Breast epithelium (tissue), 4 donors: ENCODE measurements around the gene ASCC1. TPM values are rescaled to one million over a fixed set of nuclear protein-coding genes. Genes with fewer than 3 reads are reported as not detected.
A peak's percentile ranks its signal among the peaks of the same experiment; 100 is the strongest.

Experiments used
- DNase-seq, 2 donors: peaks; one replicate each; pipeline ENCODE4 v3.0.0-alpha.2; 2019; ENCODE audit warnings: low spot score in 2 of 2
- H3K27ac ChIP-seq, 2 donors: fragments of 200-600 bp; sonication (generic) in 1 of 2; one replicate each; pipeline ENCODE4 v1.5.1; 2016 to 2019; ENCODE audit warnings: mild to moderate bottlenecking in 1 of 2
- H3K27me3 ChIP-seq, 2 donors: fragments of 200-600 bp; sonication (generic) in 1 of 2; one replicate each; pipeline versions ENCODE4 v1.5.1 to v1.6.0; 2017 to 2019; ENCODE audit warnings: control low read depth in 1 of 2, mild to moderate bottlenecking in 1 of 2
- H3K36me3 ChIP-seq: fragments of 200-600 bp; one replicate; pipeline ENCODE4 v1.5.1; 2019
- H3K4me1 ChIP-seq, 2 donors: fragments of 200-600 bp; sonication (generic); one replicate each; pipeline ENCODE4 v1.5.1; 2016 to 2019; ENCODE audit warnings: control low read depth in 1 of 2
- H3K4me3 ChIP-seq, 3 donors: fragments of 200-600 bp; sonication (generic); 1 replicate in 2 of 3; 2 replicates in 1 of 3; pipeline ENCODE4 v1.5.1; 2016 to 2019; ENCODE audit warnings: mild to moderate bottlenecking in 3 of 3, moderate library complexity in 2 of 3
- H3K9me3 ChIP-seq, 2 donors: fragments of 200-600 bp; sonication (generic) in 1 of 2; one replicate each; pipeline ENCODE4 v1.5.1; 2016 to 2019; ENCODE audit warnings: control low read depth in 1 of 2
- POLR2A ChIP-seq: fragments of 450-650 bp; IDR thresholded peaks from one replicate; pipeline ENCODE4 v1.6.1; 2016; ENCODE audit warnings: antibody characterized with exemption, mild to moderate bottlenecking, moderate library complexity
- POLR2AphosphoS5 ChIP-seq, 3 donors: sonication (generic); formaldehyde crosslinking; IDR thresholded peaks; one replicate each; pipeline ENCODE4 v1.6.1; 2017; ENCODE audit warnings: antibody characterized with exemption in 3 of 3
- intact Hi-C: fragments of 100-400 bp; cut with DNase I; formaldehyde crosslinking; loops from one replicate; pipeline ENCODE4 v1.15.1; 2023; ENCODE audit warnings: low total_unique reads
- total RNA-seq, 3 donors: library from RNA; depleted of rRNA; stranded (reverse); fragments of >200 nt; gene quantifications; one replicate each; pipeline ENCODE4 v1.1.0, GENCODE V29; 2016
- TF ChIP-seq, protein P1 (sequence below), 3 donors: fragments of 450-650 bp; IDR thresholded peaks; one replicate each; pipeline ENCODE4 v1.5.1; 2016 to 2017; ENCODE audit warnings: antibody characterized with exemption in 3 of 3, mild to moderate bottlenecking in 3 of 3, moderate library complexity in 3 of 3

ASCC1 gene
- total RNA-seq, 3 donors from 2014 or later = 28.5 to 42.9 (median 29.6) TPM

DNA sequence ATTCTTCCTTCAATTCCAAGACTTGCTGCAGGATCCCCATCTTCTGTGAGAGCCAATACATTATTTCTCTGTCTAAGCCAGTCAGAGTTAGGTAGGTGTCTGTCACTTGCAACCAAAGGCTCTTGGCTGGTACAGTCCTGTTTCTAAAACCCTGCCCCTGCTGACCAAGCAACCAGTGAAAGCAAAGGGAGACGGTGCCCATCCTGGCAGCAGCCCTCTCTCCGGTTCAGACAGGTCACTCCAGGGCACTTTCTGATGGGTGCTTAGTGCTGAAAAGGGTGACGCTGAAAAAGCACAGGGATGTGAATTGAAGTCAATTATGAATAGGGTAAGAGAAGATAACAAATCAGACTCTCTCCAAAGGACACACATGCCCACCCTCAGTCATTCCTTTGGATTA is 165.2 kb downstream of the ASCC1 start:
- Histone ChIP-seq H3K4me3 (no peak overlapping the region), H3K27ac (no peak overlapping the region), H3K4me1 (no peaks in the 10 kb centered on the region), H3K36me3 (no peaks in the 10 kb centered on the region), H3K27me3 (no peaks in the 10 kb centered on the region), H3K9me3 (no peaks in the 10 kb centered on the region)
- no peak for DNase-seq
- intact Hi-C loops = loop anchor here (10.0 kb wide), 1 partner anchor 284 kb away; no protein-coding TSS in a partner anchor
- TF ChIP-seq, protein P1, sequence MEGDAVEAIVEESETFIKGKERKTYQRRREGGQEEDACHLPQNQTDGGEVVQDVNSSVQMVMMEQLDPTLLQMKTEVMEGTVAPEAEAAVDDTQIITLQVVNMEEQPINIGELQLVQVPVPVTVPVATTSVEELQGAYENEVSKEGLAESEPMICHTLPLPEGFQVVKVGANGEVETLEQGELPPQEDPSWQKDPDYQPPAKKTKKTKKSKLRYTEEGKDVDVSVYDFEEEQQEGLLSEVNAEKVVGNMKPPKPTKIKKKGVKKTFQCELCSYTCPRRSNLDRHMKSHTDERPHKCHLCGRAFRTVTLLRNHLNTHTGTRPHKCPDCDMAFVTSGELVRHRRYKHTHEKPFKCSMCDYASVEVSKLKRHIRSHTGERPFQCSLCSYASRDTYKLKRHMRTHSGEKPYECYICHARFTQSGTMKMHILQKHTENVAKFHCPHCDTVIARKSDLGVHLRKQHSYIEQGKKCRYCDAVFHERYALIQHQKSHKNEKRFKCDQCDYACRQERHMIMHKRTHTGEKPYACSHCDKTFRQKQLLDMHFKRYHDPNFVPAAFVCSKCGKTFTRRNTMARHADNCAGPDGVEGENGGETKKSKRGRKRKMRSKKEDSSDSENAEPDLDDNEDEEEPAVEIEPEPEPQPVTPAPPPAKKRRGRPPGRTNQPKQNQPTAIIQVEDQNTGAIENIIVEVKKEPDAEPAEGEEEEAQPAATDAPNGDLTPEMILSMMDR (IDR thresholded peaks at IDR 0.05) = no peak
- TF ChIP-seq POLR2A (no peak), POLR2AphosphoS5 (IDR thresholded peaks at IDR 0.05) (no peak)

DNA sequence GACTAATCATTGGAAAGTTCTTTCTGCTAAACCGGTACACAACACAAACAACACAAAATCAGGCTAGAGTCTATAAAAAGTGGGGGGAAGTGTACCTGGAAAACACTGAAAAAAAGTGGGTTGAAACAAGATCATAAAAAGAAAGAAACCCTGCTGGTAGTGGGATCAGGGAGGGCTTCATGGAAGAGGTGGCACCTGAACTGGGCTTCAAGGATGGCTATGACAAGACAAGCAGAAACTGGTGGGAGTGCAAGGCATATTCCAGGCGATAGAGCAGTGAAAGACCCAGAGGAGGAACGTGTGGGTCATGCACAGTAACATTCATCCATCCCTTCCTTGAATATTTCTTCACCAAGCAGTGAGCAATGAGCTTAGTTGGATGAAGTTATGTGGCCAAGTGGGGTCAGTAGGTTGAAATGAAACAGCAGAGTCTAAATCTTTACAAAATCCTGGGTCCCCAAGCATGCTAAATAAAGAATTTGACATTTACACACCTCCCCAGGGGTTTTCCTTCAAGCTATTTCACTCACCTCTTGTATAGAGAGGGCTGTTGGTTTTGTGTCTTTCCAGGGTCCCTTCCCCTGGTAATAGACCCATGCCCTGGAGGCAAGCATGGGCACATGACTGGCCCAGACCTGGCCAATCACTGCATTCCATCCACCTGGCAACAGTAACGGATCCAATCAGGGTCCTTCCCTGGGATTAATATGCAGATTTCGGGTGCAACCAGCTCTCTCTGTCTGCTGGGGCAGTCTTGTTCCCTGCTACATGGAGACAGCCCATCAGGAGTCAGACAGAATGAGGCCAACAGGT is 165.9 kb downstream of the ASCC1 start:
- H3K4me1 ChIP-seq = peaks cover 0 to 3% of the 10 kb centered on the region in 2 donors
- no peak overlapping the region for H3K4me3 ChIP-seq
- intact Hi-C loops = loop anchor here (5.0 to 10.0 kb wide), 2 partner anchors 88 to 285 kb away; partner anchors contain the start of gene CHST3
- no peak overlapping the region for H3K27ac ChIP-seq
- no peak for TF ChIP-seq POLR2A
- TF ChIP-seq POLR2AphosphoS5 (IDR thresholded peaks at IDR 0.05) = no peak
- TF ChIP-seq, protein P1 (IDR thresholded peaks at IDR 0.05) = no peak
- no peaks in the 10 kb centered on the region for H3K36me3 ChIP-seq
- H3K27me3 ChIP-seq = no peaks in the 10 kb centered on the region
- H3K9me3 ChIP-seq = no peaks in the 10 kb centered on the region
- no peak for DNase-seq

DNA sequence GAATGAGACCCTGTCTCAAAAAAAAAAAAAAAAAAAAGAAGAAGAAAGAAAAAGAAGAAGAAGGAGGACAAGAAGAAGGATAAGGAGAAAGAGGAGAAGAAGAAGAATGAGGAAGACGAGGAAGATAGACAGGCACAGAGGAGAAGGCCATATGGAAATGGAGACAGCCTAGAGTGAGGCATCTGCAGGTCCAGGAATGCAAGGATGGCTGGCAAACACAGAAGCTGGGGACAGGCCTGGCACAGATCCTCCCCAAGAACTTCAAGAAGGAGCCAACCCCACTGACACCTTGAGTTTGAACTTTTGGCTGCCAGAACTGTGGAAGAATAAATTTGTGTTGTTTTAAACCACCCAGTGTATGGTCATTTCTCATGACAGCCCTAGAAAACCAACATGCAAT is 166.6 kb downstream of the ASCC1 start:
- Histone ChIP-seq H3K9me3 (no peaks in the 10 kb centered on the region), H3K27me3 (no peaks in the 10 kb centered on the region), H3K27ac (no peak overlapping the region), H3K4me3 (no peak overlapping the region), H3K4me1 (peaks cover 0 to 7% of the 10 kb centered on the region in 2 donors), H3K36me3 (no peaks in the 10 kb centered on the region)
- intact Hi-C loops = loop anchor here (5.0 kb wide), 1 partner anchor 87 kb away; the partner anchor contains the start of gene CHST3
- TF ChIP-seq POLR2A = no peak
- TF ChIP-seq, protein P1 (IDR thresholded peaks at IDR 0.05) = no peak
- TF ChIP-seq POLR2AphosphoS5 (IDR thresholded peaks at IDR 0.05) = no peak
- no peak for DNase-seq

DNA sequence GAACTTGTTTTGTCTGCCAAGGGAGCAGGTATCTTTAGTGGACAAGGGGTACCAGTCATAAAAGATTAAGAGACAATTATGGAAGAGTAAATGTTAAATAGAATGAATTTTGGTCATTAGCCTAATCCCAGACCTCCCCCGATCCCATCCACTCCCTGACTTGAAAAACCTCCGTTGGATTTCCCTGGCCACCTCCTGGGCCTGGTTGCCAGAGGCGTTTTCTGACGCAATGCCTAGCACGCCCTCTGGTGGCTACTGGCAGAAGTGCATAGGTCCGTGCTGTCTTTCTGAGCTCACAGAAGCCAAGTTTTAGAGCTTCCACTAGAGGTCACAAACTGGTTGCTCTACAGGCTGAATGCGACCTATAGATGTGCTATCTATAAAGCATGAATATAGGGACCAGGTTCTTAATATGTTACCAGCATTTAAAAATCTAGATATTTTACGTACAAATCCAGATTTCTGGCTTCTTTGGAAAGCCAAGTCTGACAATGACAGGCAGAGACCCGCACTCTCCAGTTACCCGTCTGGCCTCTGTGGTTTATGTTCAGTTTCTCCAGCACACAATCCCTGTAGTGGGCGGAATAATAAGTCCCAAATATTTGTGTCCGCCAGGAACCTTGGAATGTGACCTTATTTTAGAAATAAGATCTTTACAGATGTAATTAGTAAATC is 167.5 kb downstream of the ASCC1 start:
- Histone ChIP-seq H3K4me1 (peaks cover 0 to 7% of the 10 kb centered on the region in 2 donors), H3K27ac (no peak overlapping the region), H3K27me3 (no peaks in the 10 kb centered on the region), H3K36me3 (no peaks in the 10 kb centered on the region), H3K9me3 (no peaks in the 10 kb centered on the region), H3K4me3 (no peak overlapping the region)
- DNase-seq = peak; percentile 86 to 93
- TF ChIP-seq POLR2A = no peak
- peak; percentile 73 to 85 (median 81) for TF ChIP-seq POLR2AphosphoS5 (IDR thresholded peaks at IDR 0.05)
- TF ChIP-seq, protein P1 (IDR thresholded peaks at IDR 0.05) = peak; percentile 100
- intact Hi-C loops = loop anchor here (5.0 kb wide), 1 partner anchor 86 kb away; the partner anchor contains the start of gene CHST3

Other genes with a start within 250 kb of the ASCC1 start
- gene SPOCK2, start 127.7 kb downstream of the ASCC1 start, total RNA-seq = 1 to 10 TPM; 3.9 to 4.5 (median 4.1) TPM
- 100 to 1,000 TPM; 104 to 155 (median 112) TPM for gene ANAPC16, start 264 bp downstream of the ASCC1 start, total RNA-seq
- 100 to 1,000 TPM; 183 to 555 (median 341) TPM for gene DDIT4, start 57.6 kb upstream of the ASCC1 start, total RNA-seq
- gene DNAJB12, start 138.6 kb upstream of the ASCC1 start, total RNA-seq = 10 to 100 TPM; 38.4 to 48.1 (median 38.7) TPM